HL-60 (cell line): ENCODE data around the gene HCN2.

Experiments used
- CTCF ChIP-seq: IDR thresholded peaks from one replicate; pipeline ENCODE4 v1.5.1; 2011; ENCODE audit warnings: low read length, control low read depth, inconsistent platforms; ENCODE audit not compliant: insufficient read depth
- POLR2AphosphoS5 ChIP-seq: IDR thresholded peaks from 2 replicates; pipeline ENCODE4 v1.6.1; 2012; ENCODE audit warnings: low read depth
- REST ChIP-seq: IDR thresholded peaks from 2 replicates; pipeline ENCODE4 v1.6.1; 2012; ENCODE audit warnings: low read depth; ENCODE audit not compliant: insufficient replicate concordance

GRCh38 chr19:592101-592500, 2.4 kb downstream of the HCN2 start:
- TF ChIP-seq POLR2AphosphoS5 (no peak), CTCF (no peak), REST (no peak)
